K562 (cell line): ENCODE data around the gene TMEM176A. TPM values are rescaled to one million over a fixed set of nuclear protein-coding genes. Genes with fewer than 3 reads are reported as not detected.

Experiments used
- BMI1 ChIP-seq: fragments of 150-350 bp; IDR thresholded peaks from 2 replicates; pipeline ENCODE4 v1.6.1; 2014; ENCODE audit warnings: low read length
- EGR1 ChIP-seq: fragments of 450-650 bp; conservative IDR thresholded peaks from 2 replicates; pipeline ENCODE4 v1.6.1; 2017; ENCODE audit warnings: mild to moderate bottlenecking
- HDGF ChIP-seq: fragments of 450-650 bp; IDR thresholded peaks from 2 replicates; pipeline ENCODE4 v1.6.1; 2016
- KDM1A ChIP-seq, 2 experiments: fragments of 450-650 bp; IDR thresholded peaks; 2 replicates each; pipeline ENCODE4 v1.6.1; 2016; ENCODE audit warnings: mild to moderate bottlenecking in 2 of 2
- NCOA4 ChIP-seq: fragments of 450-650 bp; IDR thresholded peaks from 2 replicates; pipeline ENCODE4 v1.6.1; 2018; ENCODE audit warnings: mild to moderate bottlenecking; ENCODE audit not compliant: partially characterized antibody
- SMARCA4 ChIP-seq: fragments of 450-650 bp; IDR thresholded peaks from 2 replicates; pipeline ENCODE4 v1.6.1; 2016
- TAF1 ChIP-seq: IDR thresholded peaks from 2 replicates; pipeline ENCODE4 v1.6.1; 2011; ENCODE audit warnings: mild to moderate bottlenecking, low read length, moderate library complexity; ENCODE audit not compliant: insufficient read depth, control insufficient read depth, severe bottlenecking; ENCODE audit errors: extremely low read depth
- THRAP3 ChIP-seq: fragments of 450-650 bp; IDR thresholded peaks from 2 replicates; pipeline ENCODE4 v1.6.1; 2016; ENCODE audit warnings: mild to moderate bottlenecking, inconsistent platforms, borderline replicate concordance
- ZNF134 ChIP-seq: fragments of 250-450 bp; sonication (Bioruptor Pico); conservative IDR thresholded peaks from 2 replicates; pipeline ENCODE4 v1.4.0; 2020
- ZNF175 ChIP-seq: fragments of 200-800 bp; sonication (Bioruptor generic); IDR thresholded peaks from 2 replicates; pipeline ENCODE4 v1.6.1; 2016; ENCODE audit warnings: low read depth, mild to moderate bottlenecking, missing genetic modification characterization, missing compliant biosample characterization
- ZNF668 ChIP-seq: fragments of 250-450 bp; sonication (Bioruptor Pico); IDR thresholded peaks from 2 replicates; pipeline ENCODE4 v1.8.0; 2022; ENCODE audit warnings: mild to moderate bottlenecking, inconsistent platforms
- polyA plus RNA-seq, 8 experiments: library from polyadenylated mRNA; depleted of rRNA in 4 of 8; stranded (reverse) in 5 of 8; unstranded in 3 of 8; fragments of >200 nt; fragmentation: Nextera tagmentation in 2 of 8; fragmentation: Illumina TruSeq in 1 of 8; extraction: Ambion mirVana in 2 of 8; extraction: Trizol in 1 of 8; gene quantifications; 2 replicates each; pipeline versions ENCODE4 v1.2.1 to v1.2.3, GENCODE V29; 2011 to 2014; ENCODE audit warnings: inconsistent platforms in 1 of 8, missing spikeins in 1 of 8
- total RNA-seq, 7 experiments: library from RNA; depleted of rRNA in 6 of 7; stranded (reverse); fragments of >200 nt in 6 of 7; fragmentation: Illumina TruSeq in 2 of 7; extraction: Trizol in 2 of 7; gene quantifications; 2 replicates each; pipeline versions ENCODE4 v1.2.1 to v1.2.3, GENCODE V29; 2011 to 2021; ENCODE audit warnings: low replicate concordance in 1 of 7
- TF ChIP-seq, protein P1 (sequence below): fragments of 250-450 bp; sonication (Bioruptor Pico); IDR thresholded peaks from 2 replicates; pipeline ENCODE4 v1.8.0; 2021; ENCODE audit warnings: mild to moderate bottlenecking, moderate library complexity
- TF ChIP-seq, protein P2 (sequence below), 2 experiments: fragments of 200-800 bp in 1 of 2; sonication (Bioruptor generic) in 1 of 2; sonication (generic) in 1 of 2; formaldehyde crosslinking in 1 of 2; IDR thresholded peaks in 1 of 2; conservative IDR thresholded peaks in 1 of 2; 2 replicates each; pipeline versions ENCODE4 v1.5.0 to v1.6.1; 2016 to 2020; ENCODE audit warnings: missing compliant biosample characterization in 1 of 2, missing genetic modification characterization in 1 of 2, missing genetic modification reagents in 1 of 2
- TF ChIP-seq, protein P3 (sequence below): fragments of 450-650 bp; IDR thresholded peaks from 2 replicates; pipeline ENCODE4 v1.6.1; 2016; ENCODE audit warnings: antibody characterized with exemption
- TF ChIP-seq, protein P4 (sequence below), 2 experiments: fragments of 150-350 bp in 1 of 2; IDR thresholded peaks; 2 replicates each; pipeline ENCODE4 v1.6.1; 2012 to 2016; ENCODE audit warnings: low read depth in 2 of 2, low read length in 2 of 2, mild to moderate bottlenecking in 1 of 2, moderate library complexity in 1 of 2
- TF ChIP-seq, protein P5 (sequence below): sonication (generic); formaldehyde crosslinking; IDR thresholded peaks from 2 replicates; pipeline ENCODE4 v1.8.1; 2022; ENCODE audit warnings: missing genetic modification reagents
- TF ChIP-seq, protein P6 (sequence below): sonication (generic); formaldehyde crosslinking; IDR thresholded peaks from 2 replicates; pipeline ENCODE4 v1.9.0; 2022; ENCODE audit warnings: mild to moderate bottlenecking, missing genetic modification reagents

The TMEM176A gene
- total and polyA plus RNA-seq, 9 of the 15 experiments (the other 6 are each of a cell fraction or from before 2014, with no cell fraction given): 0.31 TPM; not detected in 8

DNA sequence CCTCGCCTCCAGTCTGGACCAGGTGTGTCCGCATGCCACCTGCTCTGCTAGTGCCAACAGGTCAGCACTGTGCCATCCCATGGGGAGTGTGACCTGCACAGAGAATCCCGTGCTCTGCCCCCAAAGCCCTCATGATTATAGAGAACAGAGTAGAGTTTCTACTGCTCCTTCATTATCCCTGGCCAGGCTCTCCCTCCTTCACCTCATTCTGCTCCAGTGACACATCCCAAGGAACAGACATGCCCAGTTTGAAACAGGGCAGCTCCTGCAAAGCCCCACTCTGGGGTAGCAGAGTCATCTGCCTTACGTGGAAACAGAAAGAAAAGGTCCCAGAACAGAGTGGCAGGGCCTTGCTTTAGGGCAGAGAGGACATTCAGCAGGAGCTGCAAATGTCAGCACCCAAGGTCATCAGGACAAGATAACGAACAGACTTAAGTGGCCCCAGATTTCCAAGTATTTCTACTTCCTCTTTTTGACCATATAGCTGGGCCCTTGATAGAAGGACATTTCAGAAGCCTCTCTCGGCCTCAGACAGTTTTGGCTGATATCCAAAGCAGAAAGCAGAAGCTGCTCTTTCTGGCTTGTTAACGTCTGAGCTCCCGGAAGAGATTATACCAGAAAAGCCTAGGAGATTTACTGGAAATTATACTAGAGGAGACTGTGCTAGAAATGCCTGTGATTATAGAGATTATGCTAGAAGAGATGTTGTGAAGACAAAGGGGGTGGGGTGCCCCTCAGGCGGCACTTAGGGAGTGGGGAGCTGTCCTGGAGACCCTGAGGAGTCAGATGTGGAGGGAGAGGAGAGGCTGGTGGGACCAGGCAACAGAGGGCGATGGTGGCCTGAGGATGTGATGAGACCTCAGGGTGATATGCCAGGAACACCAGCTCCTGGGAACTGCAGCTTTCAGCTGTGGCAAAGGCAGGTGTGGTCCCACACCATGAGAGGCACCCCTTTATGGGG lies 13.0 kb upstream of the TMEM176A start (continued):
- TF ChIP-seq, protein P1, sequence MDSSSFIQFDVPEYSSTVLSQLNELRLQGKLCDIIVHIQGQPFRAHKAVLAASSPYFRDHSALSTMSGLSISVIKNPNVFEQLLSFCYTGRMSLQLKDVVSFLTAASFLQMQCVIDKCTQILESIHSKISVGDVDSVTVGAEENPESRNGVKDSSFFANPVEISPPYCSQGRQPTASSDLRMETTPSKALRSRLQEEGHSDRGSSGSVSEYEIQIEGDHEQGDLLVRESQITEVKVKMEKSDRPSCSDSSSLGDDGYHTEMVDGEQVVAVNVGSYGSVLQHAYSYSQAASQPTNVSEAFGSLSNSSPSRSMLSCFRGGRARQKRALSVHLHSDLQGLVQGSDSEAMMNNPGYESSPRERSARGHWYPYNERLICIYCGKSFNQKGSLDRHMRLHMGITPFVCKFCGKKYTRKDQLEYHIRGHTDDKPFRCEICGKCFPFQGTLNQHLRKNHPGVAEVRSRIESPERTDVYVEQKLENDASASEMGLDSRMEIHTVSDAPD (CRISPR knock-in tag): no peak
- TF ChIP-seq, protein P2, sequence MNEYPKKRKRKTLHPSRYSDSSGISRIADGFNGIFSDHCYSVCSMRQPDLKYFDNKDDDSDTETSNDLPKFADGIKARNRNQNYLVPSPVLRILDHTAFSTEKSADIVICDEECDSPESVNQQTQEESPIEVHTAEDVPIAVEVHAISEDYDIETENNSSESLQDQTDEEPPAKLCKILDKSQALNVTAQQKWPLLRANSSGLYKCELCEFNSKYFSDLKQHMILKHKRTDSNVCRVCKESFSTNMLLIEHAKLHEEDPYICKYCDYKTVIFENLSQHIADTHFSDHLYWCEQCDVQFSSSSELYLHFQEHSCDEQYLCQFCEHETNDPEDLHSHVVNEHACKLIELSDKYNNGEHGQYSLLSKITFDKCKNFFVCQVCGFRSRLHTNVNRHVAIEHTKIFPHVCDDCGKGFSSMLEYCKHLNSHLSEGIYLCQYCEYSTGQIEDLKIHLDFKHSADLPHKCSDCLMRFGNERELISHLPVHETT (CRISPR knock-in tag; conservative IDR thresholded peaks at IDR 0.05 in 1 of 2, IDR thresholded peaks at IDR 0.05 in 1 of 2): 0 out of 4 replicates have a peak, but pooled peaks of 1 of the 2 experiments have one; percentile 43
- TF ChIP-seq BMI1 (no peak), SMARCA4 (peak; percentile 90), THRAP3 (no peak), TAF1 (no peak), ZNF175 (CRISPR knock-in tag) (no peak), ZNF134 (CRISPR knock-in tag) (peak; percentile 67; the same call in 1 of the 2 replicates), KDM1A (IDR thresholded peaks at IDR 0.05) (peak; percentile 97 to 98), NCOA4 (no peak), HDGF (no peak), EGR1 (no peak), ZNF668 (CRISPR knock-in tag) (no peak)
- TF ChIP-seq, protein P3, sequence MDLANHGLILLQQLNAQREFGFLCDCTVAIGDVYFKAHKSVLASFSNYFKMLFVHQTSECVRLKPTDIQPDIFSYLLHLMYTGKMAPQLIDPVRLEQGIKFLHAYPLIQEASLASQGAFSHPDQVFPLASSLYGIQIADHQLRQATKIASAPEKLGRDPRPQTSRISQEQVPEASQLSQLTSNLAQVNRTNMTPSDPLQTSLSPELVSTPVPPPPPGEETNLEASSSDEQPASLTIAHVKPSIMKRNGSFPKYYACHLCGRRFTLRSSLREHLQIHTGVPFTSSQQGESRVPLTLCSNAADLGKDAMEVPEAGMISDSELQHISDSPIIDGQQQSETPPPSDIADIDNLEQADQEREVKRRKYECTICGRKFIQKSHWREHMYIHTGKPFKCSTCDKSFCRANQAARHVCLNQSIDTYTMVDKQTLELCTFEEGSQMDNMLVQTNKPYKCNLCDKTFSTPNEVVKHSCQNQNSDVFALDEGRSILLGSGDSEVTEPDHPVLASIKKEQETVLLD: no peak
- TF ChIP-seq, protein P4, sequence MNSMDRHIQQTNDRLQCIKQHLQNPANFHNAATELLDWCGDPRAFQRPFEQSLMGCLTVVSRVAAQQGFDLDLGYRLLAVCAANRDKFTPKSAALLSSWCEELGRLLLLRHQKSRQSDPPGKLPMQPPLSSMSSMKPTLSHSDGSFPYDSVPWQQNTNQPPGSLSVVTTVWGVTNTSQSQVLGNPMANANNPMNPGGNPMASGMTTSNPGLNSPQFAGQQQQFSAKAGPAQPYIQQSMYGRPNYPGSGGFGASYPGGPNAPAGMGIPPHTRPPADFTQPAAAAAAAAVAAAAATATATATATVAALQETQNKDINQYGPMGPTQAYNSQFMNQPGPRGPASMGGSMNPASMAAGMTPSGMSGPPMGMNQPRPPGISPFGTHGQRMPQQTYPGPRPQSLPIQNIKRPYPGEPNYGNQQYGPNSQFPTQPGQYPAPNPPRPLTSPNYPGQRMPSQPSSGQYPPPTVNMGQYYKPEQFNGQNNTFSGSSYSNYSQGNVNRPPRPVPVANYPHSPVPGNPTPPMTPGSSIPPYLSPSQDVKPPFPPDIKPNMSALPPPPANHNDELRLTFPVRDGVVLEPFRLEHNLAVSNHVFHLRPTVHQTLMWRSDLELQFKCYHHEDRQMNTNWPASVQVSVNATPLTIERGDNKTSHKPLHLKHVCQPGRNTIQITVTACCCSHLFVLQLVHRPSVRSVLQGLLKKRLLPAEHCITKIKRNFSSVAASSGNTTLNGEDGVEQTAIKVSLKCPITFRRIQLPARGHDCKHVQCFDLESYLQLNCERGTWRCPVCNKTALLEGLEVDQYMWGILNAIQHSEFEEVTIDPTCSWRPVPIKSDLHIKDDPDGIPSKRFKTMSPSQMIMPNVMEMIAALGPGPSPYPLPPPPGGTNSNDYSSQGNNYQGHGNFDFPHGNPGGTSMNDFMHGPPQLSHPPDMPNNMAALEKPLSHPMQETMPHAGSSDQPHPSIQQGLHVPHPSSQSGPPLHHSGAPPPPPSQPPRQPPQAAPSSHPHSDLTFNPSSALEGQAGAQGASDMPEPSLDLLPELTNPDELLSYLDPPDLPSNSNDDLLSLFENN (IDR thresholded peaks at IDR 0.05; ENCODE audit: low read depth in 2 of 2, low read length in 2 of 2): peak in 1 of 2 experiments; percentile 69; a peak in 1 of 4 replicates
- TF ChIP-seq, protein P5, sequence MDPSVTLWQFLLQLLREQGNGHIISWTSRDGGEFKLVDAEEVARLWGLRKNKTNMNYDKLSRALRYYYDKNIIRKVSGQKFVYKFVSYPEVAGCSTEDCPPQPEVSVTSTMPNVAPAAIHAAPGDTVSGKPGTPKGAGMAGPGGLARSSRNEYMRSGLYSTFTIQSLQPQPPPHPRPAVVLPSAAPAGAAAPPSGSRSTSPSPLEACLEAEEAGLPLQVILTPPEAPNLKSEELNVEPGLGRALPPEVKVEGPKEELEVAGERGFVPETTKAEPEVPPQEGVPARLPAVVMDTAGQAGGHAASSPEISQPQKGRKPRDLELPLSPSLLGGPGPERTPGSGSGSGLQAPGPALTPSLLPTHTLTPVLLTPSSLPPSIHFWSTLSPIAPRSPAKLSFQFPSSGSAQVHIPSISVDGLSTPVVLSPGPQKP (CRISPR knock-in tag): no peak
- TF ChIP-seq, protein P6, sequence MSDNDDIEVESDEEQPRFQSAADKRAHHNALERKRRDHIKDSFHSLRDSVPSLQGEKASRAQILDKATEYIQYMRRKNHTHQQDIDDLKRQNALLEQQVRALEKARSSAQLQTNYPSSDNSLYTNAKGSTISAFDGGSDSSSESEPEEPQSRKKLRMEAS (CRISPR knock-in tag): no peak
